ENCODE data around the gene EVL.

DNA sequence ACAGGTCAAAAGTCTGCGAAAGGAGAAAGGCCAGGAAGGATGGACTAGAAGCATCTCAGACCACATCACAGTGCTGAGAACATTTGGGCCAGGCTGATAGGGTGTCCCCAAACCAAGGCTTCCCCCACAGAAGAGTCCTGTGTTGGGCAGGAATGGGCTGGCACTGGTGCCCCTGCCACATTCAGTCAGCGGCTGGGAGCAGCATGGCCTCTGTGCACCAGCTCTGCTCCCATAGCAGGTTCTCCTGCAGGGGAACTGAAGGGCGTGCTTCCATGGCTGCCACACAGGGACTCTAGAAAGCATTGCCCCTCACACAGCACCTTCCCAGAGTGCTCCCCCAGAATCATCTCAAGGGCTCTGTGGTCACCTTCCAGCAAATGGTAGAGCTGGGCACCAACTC, 17.5 kb downstream of the EVL start:
- TF ChIP-seq, protein P1, sequence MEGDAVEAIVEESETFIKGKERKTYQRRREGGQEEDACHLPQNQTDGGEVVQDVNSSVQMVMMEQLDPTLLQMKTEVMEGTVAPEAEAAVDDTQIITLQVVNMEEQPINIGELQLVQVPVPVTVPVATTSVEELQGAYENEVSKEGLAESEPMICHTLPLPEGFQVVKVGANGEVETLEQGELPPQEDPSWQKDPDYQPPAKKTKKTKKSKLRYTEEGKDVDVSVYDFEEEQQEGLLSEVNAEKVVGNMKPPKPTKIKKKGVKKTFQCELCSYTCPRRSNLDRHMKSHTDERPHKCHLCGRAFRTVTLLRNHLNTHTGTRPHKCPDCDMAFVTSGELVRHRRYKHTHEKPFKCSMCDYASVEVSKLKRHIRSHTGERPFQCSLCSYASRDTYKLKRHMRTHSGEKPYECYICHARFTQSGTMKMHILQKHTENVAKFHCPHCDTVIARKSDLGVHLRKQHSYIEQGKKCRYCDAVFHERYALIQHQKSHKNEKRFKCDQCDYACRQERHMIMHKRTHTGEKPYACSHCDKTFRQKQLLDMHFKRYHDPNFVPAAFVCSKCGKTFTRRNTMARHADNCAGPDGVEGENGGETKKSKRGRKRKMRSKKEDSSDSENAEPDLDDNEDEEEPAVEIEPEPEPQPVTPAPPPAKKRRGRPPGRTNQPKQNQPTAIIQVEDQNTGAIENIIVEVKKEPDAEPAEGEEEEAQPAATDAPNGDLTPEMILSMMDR (IDR thresholded peaks at IDR 0.05), result no peak
- no peak for TF ChIP-seq POLR2A (IDR thresholded peaks at IDR 0.05)

All from testis (tissue), 2 donors.